Measurements from ENCODE around the gene PAPSS1.

DNA sequence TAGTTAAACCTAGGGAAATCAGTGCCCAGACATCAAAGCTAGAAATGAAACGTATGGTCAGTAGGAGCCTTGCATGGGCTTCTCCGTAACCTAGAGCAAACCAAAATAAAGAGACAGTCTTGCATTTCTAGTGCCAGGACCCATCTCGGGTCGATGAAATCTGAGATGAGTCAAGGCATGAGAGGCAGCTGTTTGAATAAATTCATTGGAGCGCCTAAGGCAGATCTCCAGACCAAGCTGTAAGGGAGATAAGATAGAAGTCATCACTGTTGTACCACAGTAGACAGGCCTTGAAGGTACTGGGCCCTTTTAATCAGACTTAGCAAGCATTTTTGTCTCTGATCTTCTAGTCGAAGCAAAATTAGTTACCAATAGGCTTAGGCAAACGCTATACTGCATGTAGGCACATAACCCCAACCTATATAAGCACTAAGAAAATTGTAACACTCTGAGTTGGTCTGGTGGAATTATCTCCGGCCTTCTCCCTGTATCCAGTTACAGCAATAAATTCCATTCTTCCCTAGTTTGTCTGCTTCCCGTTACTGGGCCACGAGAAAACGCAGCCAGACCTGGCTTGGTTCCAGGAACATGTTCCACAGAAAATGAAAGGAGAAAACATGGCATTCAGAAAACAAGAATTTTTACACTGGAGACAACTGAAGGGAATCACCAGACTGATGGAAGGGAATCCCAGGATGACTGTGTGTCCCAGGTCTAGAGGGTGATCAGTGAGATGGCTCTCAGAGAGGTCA, 21.1 kb upstream of the PAPSS1 start:
- TF ChIP-seq, protein P1, sequence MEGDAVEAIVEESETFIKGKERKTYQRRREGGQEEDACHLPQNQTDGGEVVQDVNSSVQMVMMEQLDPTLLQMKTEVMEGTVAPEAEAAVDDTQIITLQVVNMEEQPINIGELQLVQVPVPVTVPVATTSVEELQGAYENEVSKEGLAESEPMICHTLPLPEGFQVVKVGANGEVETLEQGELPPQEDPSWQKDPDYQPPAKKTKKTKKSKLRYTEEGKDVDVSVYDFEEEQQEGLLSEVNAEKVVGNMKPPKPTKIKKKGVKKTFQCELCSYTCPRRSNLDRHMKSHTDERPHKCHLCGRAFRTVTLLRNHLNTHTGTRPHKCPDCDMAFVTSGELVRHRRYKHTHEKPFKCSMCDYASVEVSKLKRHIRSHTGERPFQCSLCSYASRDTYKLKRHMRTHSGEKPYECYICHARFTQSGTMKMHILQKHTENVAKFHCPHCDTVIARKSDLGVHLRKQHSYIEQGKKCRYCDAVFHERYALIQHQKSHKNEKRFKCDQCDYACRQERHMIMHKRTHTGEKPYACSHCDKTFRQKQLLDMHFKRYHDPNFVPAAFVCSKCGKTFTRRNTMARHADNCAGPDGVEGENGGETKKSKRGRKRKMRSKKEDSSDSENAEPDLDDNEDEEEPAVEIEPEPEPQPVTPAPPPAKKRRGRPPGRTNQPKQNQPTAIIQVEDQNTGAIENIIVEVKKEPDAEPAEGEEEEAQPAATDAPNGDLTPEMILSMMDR (IDR thresholded peaks at IDR 0.05): no peak
- no peak for TF ChIP-seq POLR2A (IDR thresholded peaks at IDR 0.05)
